GM13977 (cell line): ENCODE measurements around the gene FBXL5.

Experiments used
- DNase-seq: peaks from one replicate; pipeline ENCODE4 v3.0.0; 2012; ENCODE audit warnings: low spot score
- CTCF ChIP-seq: IDR thresholded peaks from 2 replicates; pipeline ENCODE4 v1.5.1; 2012; ENCODE audit warnings: mild to moderate bottlenecking, control low read depth; ENCODE audit not compliant: insufficient read depth; ENCODE audit errors: extremely low read depth, missing control alignments
- in situ Hi-C: fragments of 300-500 bp; cut with MboI; formaldehyde crosslinking; loops from one replicate; pipeline ENCODE4 v1.12.0; 2022; ENCODE audit warnings: low sequenced_read_pairs, low pct_unique_long_range_greater_than_20kb, mixed read lengths, inconsistent platforms; ENCODE audit not compliant: unreplicated experiment

FBXL5 gene

GRCh38 chr4:15653864-15654592, 1.1 kb downstream of the FBXL5 start:
- DNase-seq: peak; percentile 47
- no peak for TF ChIP-seq CTCF
- in situ Hi-C loops: loop anchor here (25.0 kb wide), 1 partner anchor 642 kb away; the partner anchor contains the start of gene CPEB2

- in situ Hi-C loops: loop anchor here (25.0 kb wide), 1 partner anchor 641 kb away; the partner anchor contains the start of gene CPEB2
- no peak for DNase-seq
- TF ChIP-seq CTCF: no peak
Observed at GRCh38 chr4:15653420-15653819, 1.7 kb downstream of the FBXL5 start.

GRCh38 chr4:15652841-15653240, 2.3 kb downstream of the FBXL5 start:
- no peak for TF ChIP-seq CTCF
- DNase-seq: no peak
- in situ Hi-C loops: loop anchor here (25.0 kb wide), 1 partner anchor 641 kb away; the partner anchor contains the start of gene CPEB2

- DNase-seq: no peak
- no peak for TF ChIP-seq CTCF
- in situ Hi-C loops: loop anchor here (25.0 kb wide), 1 partner anchor 640 kb away; the partner anchor contains the start of gene CPEB2
Observed at GRCh38 chr4:15652191-15652590, 3.0 kb downstream of the FBXL5 start.

- no peak for TF ChIP-seq CTCF
- in situ Hi-C loops: loop anchor here (25.0 kb wide), 1 partner anchor 639 kb away; the partner anchor contains the start of gene CPEB2
- DNase-seq: no peak
Observed at GRCh38 chr4:15651676-15652075, 3.5 kb downstream of the FBXL5 start.

GRCh38 chr4:15649914-15650545, 5.1 kb downstream of the FBXL5 start:
- TF ChIP-seq CTCF: peak; percentile 74
- DNase-seq: no peak
- in situ Hi-C loops: loop anchor here (25.0 kb wide), 1 partner anchor 638 kb away; the partner anchor contains the start of gene CPEB2
